Transverse colon (tissue), 4 donors: ENCODE data around the gene TMEM200B. TPM values are rescaled to one million over a fixed set of nuclear protein-coding genes. Genes with fewer than 3 reads are reported as not detected.
"Not testable (repeated sequence)": the region's sequence is repeated elsewhere in the genome, so short reads cannot be mapped to it uniquely, and the experiment has no call there.

Experiments used
- DNase-seq: peaks from one replicate; pipeline ENCODE4 v3.0.0-alpha.2; 2019
- H3K27ac ChIP-seq, 4 donors: fragments of 200-600 bp; sonication (generic); 2 replicates each; pipeline ENCODE4 v1.5.1; 2016 to 2018; ENCODE audit warnings: inconsistent platforms in 4 of 4
- H3K27me3 ChIP-seq: fragments of 200-600 bp; sonication (generic); 2 replicates; pipeline ENCODE4 v1.5.1; 2017; ENCODE audit warnings: inconsistent platforms
- H3K36me3 ChIP-seq, 4 donors: fragments of 200-600 bp; sonication (generic); 2 replicates each; pipeline ENCODE4 v1.5.1; 2017 to 2019; ENCODE audit warnings: inconsistent platforms in 4 of 4
- H3K4me1 ChIP-seq, 4 donors: fragments of 200-600 bp; sonication (generic); 2 replicates each; pipeline ENCODE4 v1.5.1; 2017 to 2020; ENCODE audit warnings: inconsistent platforms in 4 of 4
- H3K4me3 ChIP-seq, 4 donors: fragments of 200-600 bp; sonication (generic); 1 replicate in 1 of 4; 2 replicates in 3 of 4; pipeline versions ENCODE4 v1.5.1 to v1.6.1; 2017 to 2019; ENCODE audit warnings: inconsistent platforms in 4 of 4
- H3K9me3 ChIP-seq, 2 donors: fragments of 200-600 bp; sonication (generic); 2 replicates each; pipeline ENCODE4 v1.5.1; 2017 to 2019; ENCODE audit warnings: inconsistent platforms in 2 of 2
- EP300 ChIP-seq: sonication (generic); formaldehyde crosslinking; IDR thresholded peaks from one replicate; pipeline ENCODE4 v1.6.1; 2017; ENCODE audit warnings: antibody characterized with exemption, low read depth
- POLR2A ChIP-seq: fragments of 450-650 bp; IDR thresholded peaks from one replicate; pipeline ENCODE4 v1.6.1; 2016; ENCODE audit warnings: antibody characterized with exemption, mild to moderate bottlenecking, moderate library complexity
- POLR2AphosphoS5 ChIP-seq, 3 donors: sonication (generic); formaldehyde crosslinking; IDR thresholded peaks; one replicate each; pipeline ENCODE4 v1.6.1; 2016; ENCODE audit warnings: antibody characterized with exemption in 3 of 3
- WGBS, 2 donors: methylation state at CpG; one replicate each; pipeline ENCODE4 v1.1.5; 2018; ENCODE audit warnings: low coverage in 1 of 2; 5-methylcytosine and 5-hydroxymethylcytosine counted together
- in situ Hi-C, 4 donors: fragments of 200-750 bp; cut with MboI; loops; one replicate each; pipeline versions ENCODE4 v1.15.0 to v1.15.1; 2017; ENCODE audit warnings: low sequenced_read_pairs in 3 of 4, low pct_ligation_motif_present in 1 of 4, low pct_unique_long_range_greater_than_20kb in 1 of 4
- intact Hi-C: fragments of 100-400 bp; cut with DNase I; formaldehyde crosslinking; loops from one replicate; pipeline ENCODE4 v1.15.1; 2023; ENCODE audit warnings: low total_unique reads
- total RNA-seq, 4 donors: library from RNA; depleted of rRNA; stranded (reverse); fragments of >200 nt; gene quantifications; one replicate each; pipeline ENCODE4 v1.1.0, GENCODE V29; 2016
- TF ChIP-seq, protein P1 (sequence below), 5 experiments: fragments of 200-600 bp in 3 of 5; fragments of 450-650 bp in 2 of 5; sonication (generic) in 3 of 5; IDR thresholded peaks; 1 replicate in 2 of 5; 2 replicates in 3 of 5; pipeline ENCODE4 v1.5.1; 2016 to 2017; ENCODE audit warnings: antibody characterized with exemption in 5 of 5, inconsistent platforms in 3 of 5, mild to moderate bottlenecking in 2 of 5, moderate library complexity in 1 of 5

TMEM200B gene
- total RNA-seq, 4 donors from 2014 or later = 1.6 to 7.5 (median 4.2) TPM

DNA sequence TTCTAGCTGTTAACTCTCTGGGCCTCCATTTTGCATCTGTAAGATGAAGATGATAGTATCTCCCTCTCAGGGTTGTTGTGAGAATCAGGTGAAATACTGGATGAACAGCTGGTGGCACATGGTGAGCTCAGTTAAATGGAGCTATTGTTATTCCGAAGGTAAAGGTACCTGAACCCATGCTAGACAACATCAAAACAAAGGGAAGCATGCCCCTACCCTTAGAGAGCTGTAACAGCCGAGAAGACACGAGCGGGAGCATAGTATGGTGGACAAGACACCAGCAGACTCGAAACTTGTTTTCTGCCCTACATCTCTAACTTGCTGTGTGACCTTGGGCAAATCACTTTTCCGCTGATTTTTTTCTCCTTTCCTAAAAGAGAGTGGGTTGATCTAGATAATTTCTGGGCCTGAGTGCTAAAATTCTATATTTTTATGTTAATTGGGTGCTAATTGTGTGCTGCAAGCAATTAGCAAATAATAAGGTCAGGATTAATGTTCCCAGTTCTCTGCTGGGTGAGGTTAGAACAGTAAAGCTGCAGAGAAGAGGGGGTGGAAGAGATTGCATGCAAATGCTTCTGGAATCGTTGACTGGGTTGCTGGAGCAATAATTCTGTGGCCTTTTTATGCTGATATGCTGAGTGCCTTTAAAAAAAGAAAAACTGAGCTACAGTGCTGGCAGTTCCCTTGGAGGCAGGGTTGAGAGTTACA is 10.8 kb downstream of the TMEM200B start:
- in situ Hi-C loops (loop anchor here in 1 of 4 donors (10.0 kb wide), 1 partner anchor 82 kb away; no protein-coding TSS in a partner anchor), intact Hi-C loops (no loop called here)
- Histone ChIP-seq H3K36me3 (peaks cover 0 to 21% (median 11%) of the 10 kb centered on the region in 4 donors), H3K9me3 (no peaks in the 10 kb centered on the region), H3K4me3 (no peak overlapping the region), H3K27me3 (no peaks in the 10 kb centered on the region), H3K4me1 (no peaks in the 10 kb centered on the region), H3K27ac (no peak overlapping the region)
- TF ChIP-seq, protein P1, sequence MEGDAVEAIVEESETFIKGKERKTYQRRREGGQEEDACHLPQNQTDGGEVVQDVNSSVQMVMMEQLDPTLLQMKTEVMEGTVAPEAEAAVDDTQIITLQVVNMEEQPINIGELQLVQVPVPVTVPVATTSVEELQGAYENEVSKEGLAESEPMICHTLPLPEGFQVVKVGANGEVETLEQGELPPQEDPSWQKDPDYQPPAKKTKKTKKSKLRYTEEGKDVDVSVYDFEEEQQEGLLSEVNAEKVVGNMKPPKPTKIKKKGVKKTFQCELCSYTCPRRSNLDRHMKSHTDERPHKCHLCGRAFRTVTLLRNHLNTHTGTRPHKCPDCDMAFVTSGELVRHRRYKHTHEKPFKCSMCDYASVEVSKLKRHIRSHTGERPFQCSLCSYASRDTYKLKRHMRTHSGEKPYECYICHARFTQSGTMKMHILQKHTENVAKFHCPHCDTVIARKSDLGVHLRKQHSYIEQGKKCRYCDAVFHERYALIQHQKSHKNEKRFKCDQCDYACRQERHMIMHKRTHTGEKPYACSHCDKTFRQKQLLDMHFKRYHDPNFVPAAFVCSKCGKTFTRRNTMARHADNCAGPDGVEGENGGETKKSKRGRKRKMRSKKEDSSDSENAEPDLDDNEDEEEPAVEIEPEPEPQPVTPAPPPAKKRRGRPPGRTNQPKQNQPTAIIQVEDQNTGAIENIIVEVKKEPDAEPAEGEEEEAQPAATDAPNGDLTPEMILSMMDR (IDR thresholded peaks at IDR 0.05) = no peak
- no peak for DNase-seq
- 88 to 91% methylated on average over 7 of the region's 7 CpGs for WGBS, 2 donors

DNA sequence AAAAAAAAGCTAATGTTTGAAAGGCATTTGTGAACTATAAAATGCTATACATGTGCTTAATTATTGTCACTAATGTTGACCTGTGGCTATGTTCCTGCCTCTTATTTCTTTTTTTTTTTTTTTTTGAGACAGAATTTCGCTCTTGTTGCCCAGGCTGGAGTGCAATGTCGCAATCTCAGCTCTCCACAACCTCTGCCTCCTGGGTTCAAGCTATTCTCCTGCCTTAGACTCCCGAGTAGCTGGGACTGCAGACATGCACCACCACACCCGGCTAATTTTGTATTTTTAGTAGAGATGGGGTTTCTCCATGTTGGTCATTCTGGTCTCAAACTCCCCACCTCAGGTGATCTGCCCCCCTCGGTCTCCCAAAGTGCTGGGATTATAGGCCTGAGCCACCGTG is 15.7 kb downstream of the TMEM200B start:
- intact Hi-C loops, H3K4me1 ChIP-seq, DNase-seq, in situ Hi-C loops, H3K9me3 ChIP-seq, H3K27me3 ChIP-seq, H3K4me3 ChIP-seq, H3K27ac ChIP-seq: not testable (repeated sequence)
- WGBS, 2 donors = 96 to 100% methylated on average over 1 to 6 of the region's 6 CpGs
- peaks cover 0 to 13% (median 6%) of the 10 kb centered on the region in 4 donors for H3K36me3 ChIP-seq

DNA sequence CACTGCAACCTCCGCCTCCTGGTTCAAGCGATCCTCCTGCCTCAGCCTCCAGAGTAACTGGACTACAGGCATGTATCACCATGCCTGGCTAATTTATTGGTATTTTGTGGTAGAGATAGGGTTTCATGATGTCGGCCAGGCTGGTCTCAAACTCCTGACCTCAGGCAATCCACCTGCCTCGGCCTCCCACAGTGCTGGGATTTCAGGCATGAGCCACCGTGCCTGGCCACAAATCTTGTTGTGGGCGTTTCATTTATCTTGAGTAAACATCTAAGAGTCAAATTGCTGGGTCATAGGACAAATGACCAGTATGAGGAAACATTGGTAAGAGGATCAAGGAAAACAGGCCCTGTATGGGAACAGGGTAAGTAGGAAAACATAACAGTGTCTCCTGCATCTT is 17.9 kb downstream of the TMEM200B start:
- in situ Hi-C loops (no loop called here), intact Hi-C loops (no loop called here)
- peaks cover 0 to 11% (median 3%) of the 10 kb centered on the region in 4 donors for H3K36me3 ChIP-seq
- 71 to 100% methylated on average over 2 to 6 of the region's 6 CpGs for WGBS, 2 donors
- H3K4me3 ChIP-seq = no peak overlapping the region
- TF ChIP-seq, protein P1 (IDR thresholded peaks at IDR 0.05) = no peak
- TF ChIP-seq POLR2A = no peak
- no peak for TF ChIP-seq EP300
- no peak for TF ChIP-seq POLR2AphosphoS5 (IDR thresholded peaks at IDR 0.05)
- no peaks in the 10 kb centered on the region for H3K27me3 ChIP-seq
- no peaks in the 10 kb centered on the region for H3K4me1 ChIP-seq
- DNase-seq = no peak
- no peaks in the 10 kb centered on the region for H3K9me3 ChIP-seq
- H3K27ac ChIP-seq = no peak overlapping the region

DNA sequence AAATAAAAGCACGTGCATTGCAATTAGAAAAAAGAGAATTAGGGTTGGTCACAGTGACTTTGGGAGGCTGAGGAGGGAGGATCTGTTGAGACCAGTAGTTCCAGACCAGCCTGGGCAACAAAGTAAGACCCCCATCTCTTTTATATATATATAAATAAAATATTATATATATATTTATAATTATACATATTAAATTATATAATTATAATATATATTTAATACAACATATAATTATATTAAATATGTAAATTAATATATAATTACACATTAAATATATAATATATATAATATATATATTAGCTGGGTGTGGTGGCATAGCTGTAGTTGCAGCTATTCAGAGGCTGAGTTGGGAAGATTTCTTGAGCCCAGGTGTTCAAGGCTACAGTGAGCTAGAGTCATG is 23.2 kb downstream of the TMEM200B start:
- Histone ChIP-seq H3K36me3 (peaks cover 0 to 4% (median 2%) of the 10 kb centered on the region in 4 donors), H3K27me3 (no peaks in the 10 kb centered on the region), H3K27ac (no peak overlapping the region), H3K9me3 (no peaks in the 10 kb centered on the region), H3K4me1 (no peaks in the 10 kb centered on the region), H3K4me3 (no peak overlapping the region)
- DNase-seq = no peak
- intact Hi-C loops = no loop called here
- in situ Hi-C loops = no loop called here
- TF ChIP-seq EP300 (no peak), POLR2A (no peak), POLR2AphosphoS5 (IDR thresholded peaks at IDR 0.05) (no peak)
- TF ChIP-seq, protein P1 (IDR thresholded peaks at IDR 0.05) = no peak
- WGBS, 2 donors = 91 to 100% methylated on average over 1 of the region's 1 CpG

DNA sequence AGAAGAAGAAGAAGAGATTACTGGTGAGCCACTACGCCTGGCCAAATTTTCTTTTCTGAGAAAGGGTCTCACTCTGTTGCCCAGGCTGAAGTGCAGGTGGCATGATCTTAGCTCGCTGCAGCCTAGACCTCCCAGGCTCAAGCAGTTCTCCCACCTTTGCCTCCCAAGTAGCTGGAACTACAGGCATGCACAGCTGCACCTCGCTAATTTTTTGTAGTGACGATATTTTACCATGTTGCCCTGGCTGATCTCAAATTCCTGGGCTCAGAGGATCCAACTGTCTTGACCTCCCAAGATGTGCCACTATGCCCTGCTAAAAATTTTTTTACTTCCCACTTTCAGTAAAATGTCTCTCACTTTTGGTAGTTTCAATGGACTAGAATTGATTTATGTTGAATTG is 24.4 kb downstream of the TMEM200B start:
- H3K27me3 ChIP-seq = no peaks in the 10 kb centered on the region
- peaks cover 0 to 4% (median 2%) of the 10 kb centered on the region in 4 donors for H3K36me3 ChIP-seq
- intact Hi-C loops = no loop called here
- H3K9me3 ChIP-seq = no peaks in the 10 kb centered on the region
- in situ Hi-C loops = no loop called here
- TF ChIP-seq POLR2A = no peak
- no peak for TF ChIP-seq EP300
- TF ChIP-seq, protein P1 (IDR thresholded peaks at IDR 0.05) = no peak
- no peak for TF ChIP-seq POLR2AphosphoS5 (IDR thresholded peaks at IDR 0.05)
- no peak for DNase-seq
- no peak overlapping the region for H3K27ac ChIP-seq
- no peaks in the 10 kb centered on the region for H3K4me1 ChIP-seq
- WGBS, 2 donors = 67 to 82% methylated on average over 3 to 4 of the region's 4 CpGs
- H3K4me3 ChIP-seq = no peak overlapping the region
